Measurements from ENCODE around the gene COLQ.
"Not testable (repeated sequence)": the region's sequence is repeated elsewhere in the genome, so short reads cannot be mapped to it uniquely, and the experiment has no call there.

Gene COLQ

GRCh38 chr3:15521573-15521965 lies at the start of gene COLQ:
Gene COLQ, minus strand, starts transcription at chr3:15521706. Its CDS starts 81 bp downstream, at chr3:15521625.
- in situ Hi-C loops (cut with MboI; ENCODE audit: low sequenced_read_pairs) = no loop called here

- in situ Hi-C loops (cut with MboI; ENCODE audit: low sequenced_read_pairs) = loop anchor here (10.0 kb wide), 1 partner anchor 298 kb away; no protein-coding TSS in a partner anchor
These were observed 41.7 kb upstream of the COLQ start for GRCh38 chr3:15563190-15563589.

- in situ Hi-C loops (cut with MboI; ENCODE audit: low sequenced_read_pairs) = loop anchor here (10.0 kb wide), 1 partner anchor 298 kb away; no protein-coding TSS in a partner anchor
These were observed 41.1 kb upstream of the COLQ start for GRCh38 chr3:15562560-15562959.

GRCh38 chr3:15558581-15558980 lies 37.1 kb upstream of the COLQ start:
- in situ Hi-C loops (cut with MboI; ENCODE audit: low sequenced_read_pairs) = no loop called here

- in situ Hi-C loops (cut with MboI; ENCODE audit: low sequenced_read_pairs) = no loop called here
These were observed 36.0 kb upstream of the COLQ start for GRCh38 chr3:15557511-15557946.

GRCh38 chr3:15556512-15556911 lies 35.0 kb upstream of the COLQ start:
- in situ Hi-C loops (cut with MboI; ENCODE audit: low sequenced_read_pairs) = no loop called here

- in situ Hi-C loops (cut with MboI; ENCODE audit: low sequenced_read_pairs) = no loop called here
These were observed 32.2 kb upstream of the COLQ start for GRCh38 chr3:15553749-15554148.

- in situ Hi-C loops (cut with MboI; ENCODE audit: low sequenced_read_pairs) = no loop called here
These were observed 30.4 kb upstream of the COLQ start for GRCh38 chr3:15551902-15552301.

GRCh38 chr3:15549846-15550245 lies 28.3 kb upstream of the COLQ start:
- in situ Hi-C loops (cut with MboI; ENCODE audit: low sequenced_read_pairs) = no loop called here

GRCh38 chr3:15542614-15543013 lies 21.1 kb upstream of the COLQ start:
- in situ Hi-C loops (cut with MboI; ENCODE audit: low sequenced_read_pairs) = no loop called here

- in situ Hi-C loops (cut with MboI; ENCODE audit: low sequenced_read_pairs) = no loop called here
These were observed 19.9 kb upstream of the COLQ start for GRCh38 chr3:15541371-15541770.

- in situ Hi-C loops (cut with MboI; ENCODE audit: low sequenced_read_pairs) = no loop called here
These were observed 17.6 kb upstream of the COLQ start for GRCh38 chr3:15539066-15539465.

GRCh38 chr3:15538345-15538744 lies 16.8 kb upstream of the COLQ start:
- in situ Hi-C loops (cut with MboI; ENCODE audit: low sequenced_read_pairs) = no loop called here

- in situ Hi-C loops (cut with MboI; ENCODE audit: low sequenced_read_pairs) = no loop called here
These were observed 15.3 kb upstream of the COLQ start for GRCh38 chr3:15536856-15537255.

- in situ Hi-C loops (cut with MboI; ENCODE audit: low sequenced_read_pairs) = no loop called here
These were observed 14.2 kb upstream of the COLQ start for GRCh38 chr3:15535732-15536131.

- in situ Hi-C loops (cut with MboI; ENCODE audit: low sequenced_read_pairs) = not testable (repeated sequence)
These were observed 11.1 kb upstream of the COLQ start for GRCh38 chr3:15532614-15533013.

GRCh38 chr3:15531346-15531745 lies 9.8 kb upstream of the COLQ start:
- in situ Hi-C loops (cut with MboI; ENCODE audit: low sequenced_read_pairs) = no loop called here

- in situ Hi-C loops (cut with MboI; ENCODE audit: low sequenced_read_pairs) = no loop called here
These were observed 7.5 kb upstream of the COLQ start for GRCh38 chr3:15528854-15529537.

GRCh38 chr3:15527031-15527459 lies 5.5 kb upstream of the COLQ start:
- in situ Hi-C loops (cut with MboI; ENCODE audit: low sequenced_read_pairs) = no loop called here

GRCh38 chr3:15525790-15526189 lies 4.3 kb upstream of the COLQ start:
- in situ Hi-C loops (cut with MboI; ENCODE audit: low sequenced_read_pairs) = no loop called here

GRCh38 chr3:15523660-15524417 lies 2.3 kb upstream of the COLQ start:
- in situ Hi-C loops (cut with MboI; ENCODE audit: low sequenced_read_pairs) = no loop called here

GRCh38 chr3:15522016-15522415 lies 510 bp upstream of the COLQ start:
- in situ Hi-C loops (cut with MboI; ENCODE audit: low sequenced_read_pairs) = no loop called here
